Heart left ventricle (tissue), 16 donors: ENCODE data around the gene CATSPERD. TPM values are rescaled to one million over a fixed set of nuclear protein-coding genes. Genes with fewer than 3 reads are reported as not detected.
A peak's percentile ranks its signal among the peaks of the same experiment; 100 is the strongest.

Experiments
- ATAC-seq, 4 donors: fragments of 200-7000 bp; cut with Tn5 transposase; one replicate each; pipeline ENCODE4 v1.9.1; 2020 to 2022; ENCODE audit warnings: moderate library complexity in 4 of 4, mild to moderate bottlenecking in 3 of 4, moderate number of reproducible peaks in 1 of 4
- DNase-seq, 5 donors: peaks; one replicate each; pipeline ENCODE4 v3.0.0-alpha.2; 2020
- H3K27ac ChIP-seq, 12 donors: fragments of 200-600 bp; sonication (generic) in 4 of 12; one replicate each; pipeline versions ENCODE4 v1.5.0 to v1.8.0; 2016 to 2022; ENCODE audit warnings: mild to moderate bottlenecking in 2 of 12
- H3K27me3 ChIP-seq, 9 donors: fragments of 200-600 bp; sonication (generic) in 2 of 9; one replicate each; pipeline versions ENCODE4 v1.5.1 to v1.8.0; 2016 to 2022; ENCODE audit warnings: mild to moderate bottlenecking in 3 of 9
- H3K36me3 ChIP-seq, 9 donors: fragments of 200-600 bp; sonication (generic) in 2 of 9; one replicate each; pipeline versions ENCODE4 v1.5.0 to v1.8.0; 2018 to 2022; ENCODE audit warnings: mild to moderate bottlenecking in 2 of 9
- H3K4me1 ChIP-seq, 12 donors: fragments of 200-600 bp; sonication (generic) in 4 of 12; one replicate each; pipeline versions ENCODE4 v1.5.0 to v1.8.0; 2016 to 2022; ENCODE audit warnings: mild to moderate bottlenecking in 3 of 12
- H3K4me3 ChIP-seq, 12 donors: fragments of 200-600 bp; sonication (generic) in 4 of 12; one replicate each; pipeline versions ENCODE4 v1.5.0 to v1.8.0; 2017 to 2022; ENCODE audit warnings: mild to moderate bottlenecking in 9 of 12, moderate library complexity in 4 of 12
- H3K9me3 ChIP-seq, 12 donors: fragments of 200-600 bp; sonication (generic) in 4 of 12; one replicate each; pipeline versions ENCODE4 v1.5.0 to v1.8.0; 2016 to 2022; ENCODE audit warnings: mild to moderate bottlenecking in 1 of 12
- POLR2A ChIP-seq, 2 donors: fragments of 450-650 bp; IDR thresholded peaks; one replicate each; pipeline ENCODE4 v1.6.1; 2017; ENCODE audit warnings: antibody characterized with exemption in 2 of 2, mild to moderate bottlenecking in 2 of 2, moderate library complexity in 2 of 2
- WGBS, 4 donors: extraction: QIAGEN DNeasy Blood & Tissue Kit in 2 of 4; methylation state at CpG; one replicate each; pipeline versions ENCODE4 v1.1.5 to v1.1.7; 2013 to 2018; 5-methylcytosine and 5-hydroxymethylcytosine counted together
- intact Hi-C, 10 donors: fragments of 100-400 bp; cut with DNase I; formaldehyde crosslinking; loops; one replicate each; pipeline versions ENCODE4 v1.11.1 to v1.14.2; 2022
- polyA plus RNA-seq, 2 donors: library from polyadenylated mRNA; stranded (reverse); fragments of 200-250 nt; gene quantifications; one replicate each; pipeline ENCODE4 v1.2.3, GENCODE V29; 2013
- total RNA-seq, 9 donors: library from RNA; depleted of rRNA in 2 of 9; stranded (reverse); fragments of >200 nt in 2 of 9; fragmentation: NEBNext Ultra II Directional in 3 of 9; extraction: Animal tissue kit (Norgen Biotek cat#: 25700) in 3 of 9; gene quantifications; one replicate each; pipeline versions ENCODE4 v1.1.0 to v1.2.4, GENCODE V29; 2016 to 2023
- TF ChIP-seq, protein P1 (sequence below), 12 donors: fragments of 200-600 bp; sonication (generic) in 4 of 12; IDR thresholded peaks; one replicate each; pipeline versions ENCODE4 v1.5.0 to v1.8.0; 2018 to 2022; ENCODE audit warnings: antibody characterized with exemption in 12 of 12, mild to moderate bottlenecking in 5 of 12
- donor health status: ischemic (EF 13 %, LVEDD 7.1; RV severe dilation, severe dysfunction).
- donor health status: healthy with polysubstance abuse.
- donor health status: DM: no; HTN: yes; CAD: no.
- donor health status: DM: no; HTN: no; CAD: no.
- donor health status: ischemic (EF 25% LVEDD 6.9; RV normal size, moderate dysfunction).
- donor health status: ischemic (EF 25% LVEDD 5.7; RV mildly dilated, moderate dysfunction).
- donor health status: healthy.
- donor health status: DM: yes; HTN: yes; CAD: no.
- donor health status: ischemic (EF 35%, LVEDD 5.7; RV mildly dilated, moderate dysfunction).
- donor health status: nonischemic (EF 11% LVEDD 7.7; RV severe dilation, severe dysfunction).
- donor health status: DM: yes; HTN: yes; CAD: no.
- donor health status: PGD.
- donor health status: ischemic (EF 29% LVEDD 5.4; RV normal size, mild dysfunction).
- donor health status: nonischemic (EF 23%, LVEDD 6.1; RV moderate dilation, normal function).

Gene CATSPERD
- total and polyA plus RNA-seq, 11 donors, result not detected

DNA sequence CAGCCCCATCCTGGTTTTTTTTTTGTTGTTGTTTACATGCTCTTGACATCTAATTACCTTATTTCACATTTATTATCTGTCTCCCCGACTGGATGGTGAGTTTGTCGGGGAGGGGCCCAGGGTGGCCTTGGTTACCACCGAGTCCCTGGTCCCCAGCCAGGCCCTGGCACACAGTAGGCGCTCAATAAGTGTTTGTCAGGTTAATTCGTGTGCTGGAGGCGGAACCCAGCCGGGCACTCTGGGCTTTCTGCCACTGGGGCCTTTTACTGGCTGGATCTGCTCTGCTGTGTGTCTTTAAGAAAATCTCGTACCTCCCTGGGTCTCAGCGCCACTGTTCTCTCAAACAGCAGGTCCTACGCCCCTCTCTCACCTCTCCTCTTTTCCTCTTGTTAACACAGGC lies 89.0 kb downstream of the CATSPERD start:
- 79 to 85% (median 82%) methylated on average over 10 of the region's 10 CpGs for WGBS, 4 donors
- H3K4me1 ChIP-seq, result peaks cover 0 to 10% (median 0%) of the 10 kb centered on the region in 12 donors
- no peak overlapping the region for H3K27ac ChIP-seq
- ATAC-seq (no peak), DNase-seq (no peak)
- intact Hi-C loops, result loop anchor here in 7 of 10 donors (5.0 to 10.0 kb wide), 5 partner anchors 83 to 215 kb away; partner anchors contain the start of gene RANBP3 (in 1 of the 7)
- peaks cover 0 to 14% (median 3%) of the 10 kb centered on the region in 9 donors for H3K27me3 ChIP-seq
- H3K9me3 ChIP-seq, result no peaks in the 10 kb centered on the region
- no peaks in the 10 kb centered on the region for H3K36me3 ChIP-seq
- no peak for TF ChIP-seq POLR2A (IDR thresholded peaks at IDR 0.05)
- TF ChIP-seq, protein P1, sequence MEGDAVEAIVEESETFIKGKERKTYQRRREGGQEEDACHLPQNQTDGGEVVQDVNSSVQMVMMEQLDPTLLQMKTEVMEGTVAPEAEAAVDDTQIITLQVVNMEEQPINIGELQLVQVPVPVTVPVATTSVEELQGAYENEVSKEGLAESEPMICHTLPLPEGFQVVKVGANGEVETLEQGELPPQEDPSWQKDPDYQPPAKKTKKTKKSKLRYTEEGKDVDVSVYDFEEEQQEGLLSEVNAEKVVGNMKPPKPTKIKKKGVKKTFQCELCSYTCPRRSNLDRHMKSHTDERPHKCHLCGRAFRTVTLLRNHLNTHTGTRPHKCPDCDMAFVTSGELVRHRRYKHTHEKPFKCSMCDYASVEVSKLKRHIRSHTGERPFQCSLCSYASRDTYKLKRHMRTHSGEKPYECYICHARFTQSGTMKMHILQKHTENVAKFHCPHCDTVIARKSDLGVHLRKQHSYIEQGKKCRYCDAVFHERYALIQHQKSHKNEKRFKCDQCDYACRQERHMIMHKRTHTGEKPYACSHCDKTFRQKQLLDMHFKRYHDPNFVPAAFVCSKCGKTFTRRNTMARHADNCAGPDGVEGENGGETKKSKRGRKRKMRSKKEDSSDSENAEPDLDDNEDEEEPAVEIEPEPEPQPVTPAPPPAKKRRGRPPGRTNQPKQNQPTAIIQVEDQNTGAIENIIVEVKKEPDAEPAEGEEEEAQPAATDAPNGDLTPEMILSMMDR (IDR thresholded peaks at IDR 0.05), result no peak
- no peak overlapping the region for H3K4me3 ChIP-seq

DNA sequence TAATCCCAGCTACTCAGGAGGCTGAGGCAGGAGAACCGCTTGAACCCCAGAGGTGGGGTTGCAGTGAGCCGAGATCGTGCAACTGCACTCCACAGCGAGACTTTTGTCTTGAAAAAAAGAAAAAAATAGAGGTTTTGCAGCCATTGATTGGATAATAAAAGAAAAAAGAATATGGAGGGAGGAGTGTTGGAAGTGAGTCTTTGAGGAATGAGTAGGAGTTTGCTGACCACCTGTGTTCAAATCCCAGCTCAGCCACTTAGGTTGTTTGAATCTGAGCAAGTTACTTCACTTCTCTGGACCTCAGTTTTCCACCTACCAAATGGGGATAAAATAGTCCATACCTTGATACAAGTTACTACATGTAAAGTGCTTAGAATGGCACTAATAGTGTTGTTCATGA lies 90.7 kb downstream of the CATSPERD start:
- H3K27ac ChIP-seq, result no peak overlapping the region
- H3K36me3 ChIP-seq, result no peaks in the 10 kb centered on the region
- TF ChIP-seq POLR2A (IDR thresholded peaks at IDR 0.05), result no peak
- TF ChIP-seq, protein P1 (IDR thresholded peaks at IDR 0.05), result no peak
- WGBS, 4 donors, result 92 to 95% (median 93%) methylated on average over 4 of the region's 4 CpGs
- no peak overlapping the region for H3K4me3 ChIP-seq
- ATAC-seq (no peak), DNase-seq (no peak)
- intact Hi-C loops, result no loop called here
- no peaks in the 10 kb centered on the region for H3K4me1 ChIP-seq
- peaks cover 0 to 3% (median 0%) of the 10 kb centered on the region in 9 donors for H3K27me3 ChIP-seq
- no peaks in the 10 kb centered on the region for H3K9me3 ChIP-seq

DNA sequence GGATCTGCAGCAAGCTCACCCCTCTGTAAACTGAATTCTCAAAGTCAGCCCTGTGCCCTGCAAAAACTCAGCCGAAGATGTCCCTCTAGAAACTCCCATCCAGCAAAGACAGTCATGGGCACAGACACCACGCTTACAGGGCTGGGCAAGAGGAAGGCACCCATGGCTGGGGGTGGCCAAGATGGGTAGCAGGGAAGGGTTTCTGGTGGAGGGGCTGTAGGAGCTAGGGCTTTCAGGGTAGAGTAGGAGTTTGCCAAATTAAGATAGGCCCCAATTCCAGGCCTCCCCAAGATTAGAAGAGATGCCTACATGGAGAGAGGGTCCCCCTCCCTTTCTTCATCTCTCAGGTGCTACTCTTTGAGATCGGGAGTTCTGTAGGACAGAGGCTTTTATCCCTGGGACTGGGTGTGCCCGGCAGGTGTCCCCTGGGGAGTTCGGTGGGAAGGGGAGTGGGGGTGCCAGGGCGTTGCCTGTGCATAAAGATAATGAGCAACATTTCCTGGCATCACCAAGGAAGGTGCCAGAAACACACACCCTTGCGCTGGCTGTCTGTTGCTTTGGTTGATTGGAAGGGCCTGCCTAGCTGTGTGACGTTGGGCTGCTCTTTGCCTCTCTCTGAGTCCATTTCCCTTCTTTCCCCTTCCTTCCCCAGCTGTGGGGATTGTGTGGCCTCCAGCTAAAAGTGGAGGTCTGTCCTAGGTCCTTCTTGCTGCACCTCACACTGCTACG lies 93.8 kb downstream of the CATSPERD start:
- no peak for TF ChIP-seq POLR2A (IDR thresholded peaks at IDR 0.05)
- TF ChIP-seq, protein P1 (IDR thresholded peaks at IDR 0.05), result no peak
- WGBS, 4 donors, result 71 to 85% (median 73%) methylated on average over 6 to 9 of the region's 9 CpGs
- intact Hi-C loops, result no loop called here
- Histone ChIP-seq H3K9me3 (no peaks in the 10 kb centered on the region), H3K4me3 (no peak overlapping the region), H3K27ac (no peak overlapping the region), H3K4me1 (no peaks in the 10 kb centered on the region), H3K27me3 (no peaks in the 10 kb centered on the region), H3K36me3 (no peaks in the 10 kb centered on the region)
- ATAC-seq, result peak in 1 of 4 donors; percentile 12
- DNase-seq, result no peak

DNA sequence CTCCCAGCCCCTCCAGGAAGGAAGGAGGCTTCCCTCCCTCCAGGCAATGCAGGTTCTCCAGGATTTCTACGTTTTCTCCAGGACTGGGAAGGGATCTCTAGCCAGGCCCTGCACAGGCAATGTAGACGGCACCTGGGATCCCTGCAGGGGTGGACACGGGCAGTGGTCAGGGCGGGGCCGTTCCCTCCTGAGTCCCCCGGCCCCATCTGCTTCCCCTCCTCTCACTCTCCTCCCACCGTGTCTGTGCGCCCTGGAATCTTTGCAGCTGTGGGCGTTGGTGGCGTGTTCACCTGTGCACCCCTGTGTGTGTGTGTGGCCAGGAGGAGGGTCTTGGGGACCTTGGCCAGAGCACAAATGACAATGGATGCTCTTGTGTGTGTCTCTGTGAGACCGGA lies 94.4 kb downstream of the CATSPERD start:
- H3K27ac ChIP-seq, result no peak overlapping the region
- intact Hi-C loops, result no loop called here
- ATAC-seq (peak in 1 of 4 donors; percentile 46), DNase-seq (no peak)
- TF ChIP-seq, protein P1 (IDR thresholded peaks at IDR 0.05), result no peak
- no peak for TF ChIP-seq POLR2A (IDR thresholded peaks at IDR 0.05)
- no peaks in the 10 kb centered on the region for H3K4me1 ChIP-seq
- WGBS, 4 donors, result 61 to 74% (median 67%) methylated on average over 11 of the region's 11 CpGs
- H3K27me3 ChIP-seq, result no peaks in the 10 kb centered on the region
- H3K36me3 ChIP-seq, result no peaks in the 10 kb centered on the region
- H3K9me3 ChIP-seq, result no peaks in the 10 kb centered on the region
- H3K4me3 ChIP-seq, result no peak overlapping the region
